IPS DF 4.7 (cell line): ENCODE results near the gene KLHL12.

ENCODE experiments used
- DNase-seq: peaks from one replicate; pipeline ENCODE4 v3.0.0-alpha.2; 2013; ENCODE audit warnings: low spot score; ENCODE audit errors: extremely low read depth

Gene KLHL12

DNA sequence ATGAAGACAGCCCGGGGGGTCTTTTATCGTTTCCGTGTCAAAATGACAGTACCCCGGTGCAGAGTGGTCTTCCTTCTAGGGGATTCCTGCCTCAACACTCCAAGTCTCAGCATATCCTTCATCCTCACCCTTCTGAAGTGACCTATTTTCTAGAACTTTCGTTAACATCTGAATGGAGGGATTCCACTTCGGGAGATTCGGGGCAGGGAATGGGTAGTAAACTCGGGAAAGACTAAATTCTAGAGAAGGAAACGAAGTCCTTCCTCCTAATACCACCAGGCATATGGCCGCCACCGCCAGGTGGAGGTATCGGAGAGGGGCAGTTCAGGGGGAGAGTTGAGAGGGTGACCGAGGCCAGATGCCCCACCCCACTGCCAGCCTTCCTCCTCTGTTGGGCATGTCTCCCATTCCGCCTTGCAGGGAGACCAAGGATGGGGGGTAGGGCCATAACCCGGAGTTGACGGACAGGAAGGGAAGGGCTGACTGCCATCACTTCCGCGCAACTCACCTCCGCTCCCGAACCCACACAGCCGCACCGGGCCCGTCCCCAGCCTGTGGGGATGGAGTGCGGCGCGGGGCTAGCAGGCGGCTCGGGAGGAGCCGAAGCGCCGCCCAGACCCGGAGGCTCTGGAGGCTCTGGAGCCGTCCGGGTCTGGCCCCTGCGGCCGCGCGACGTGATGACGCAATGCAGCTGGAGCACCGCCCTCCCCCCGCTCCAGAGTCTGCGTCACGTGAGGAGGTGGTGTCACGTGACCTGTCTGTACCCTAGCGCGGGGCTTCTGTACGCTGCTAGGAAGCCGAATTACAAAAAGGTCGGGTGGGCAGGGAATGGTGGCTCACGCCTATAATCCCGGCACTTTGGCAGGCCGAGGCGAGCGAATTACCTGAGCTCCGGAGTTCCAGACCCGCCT is at the start of gene KLHL12:
Gene KLHL12 (minus strand): TSS at position 654 of the 911 bp plus-strand sequence. CDS start 2,072 bp downstream, outside the sequence.
- peak; percentile 79 for DNase-seq

GRCh38 chr1:202976633-202977032 is 49.6 kb upstream of the KLHL12 start:
- no peak for DNase-seq

GRCh38 chr1:202974856-202975255 is 47.8 kb upstream of the KLHL12 start:
- DNase-seq, result no peak

- DNase-seq, result no peak
Measured at GRCh38 chr1:202972046-202972445, 45.0 kb upstream of the KLHL12 start.

- peak; percentile 49 for DNase-seq
Measured at GRCh38 chr1:202968895-202969295, 41.9 kb upstream of the KLHL12 start.

- DNase-seq, result no peak
Measured at GRCh38 chr1:202968351-202968750, 41.3 kb upstream of the KLHL12 start.

DNA sequence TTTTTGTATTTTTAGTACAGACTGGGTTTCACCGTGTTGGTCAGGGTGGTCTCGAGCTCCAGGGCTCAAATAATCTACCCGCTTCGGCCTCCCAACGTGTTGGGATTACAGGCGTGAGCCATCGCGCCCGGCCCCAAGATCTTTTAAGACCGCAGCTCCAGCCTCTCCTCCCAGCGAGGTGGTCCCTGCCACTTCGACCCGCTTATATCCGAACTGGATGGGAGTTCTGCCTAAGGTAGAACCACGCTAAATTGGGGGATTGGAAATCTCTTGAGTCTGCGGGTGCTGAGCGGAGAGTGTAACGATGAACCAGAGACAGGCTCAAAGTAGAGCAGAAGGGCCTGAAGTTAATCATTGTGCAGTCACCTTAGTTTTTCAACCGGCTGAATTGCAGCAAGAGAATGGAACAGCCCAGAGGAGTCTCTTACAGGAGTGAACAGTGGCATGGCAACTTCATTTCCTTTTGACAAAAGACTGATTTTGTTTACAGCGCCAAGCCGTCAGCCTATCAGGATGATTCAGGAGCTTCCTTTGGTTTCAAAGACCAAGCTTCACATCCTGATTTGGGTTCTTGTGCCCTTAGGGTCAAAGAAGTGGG is 40.7 kb upstream of the KLHL12 start:
- DNase-seq, result no peak

- DNase-seq, result no peak
Measured at GRCh38 chr1:202966006-202966898, 39.2 kb upstream of the KLHL12 start.

DNA sequence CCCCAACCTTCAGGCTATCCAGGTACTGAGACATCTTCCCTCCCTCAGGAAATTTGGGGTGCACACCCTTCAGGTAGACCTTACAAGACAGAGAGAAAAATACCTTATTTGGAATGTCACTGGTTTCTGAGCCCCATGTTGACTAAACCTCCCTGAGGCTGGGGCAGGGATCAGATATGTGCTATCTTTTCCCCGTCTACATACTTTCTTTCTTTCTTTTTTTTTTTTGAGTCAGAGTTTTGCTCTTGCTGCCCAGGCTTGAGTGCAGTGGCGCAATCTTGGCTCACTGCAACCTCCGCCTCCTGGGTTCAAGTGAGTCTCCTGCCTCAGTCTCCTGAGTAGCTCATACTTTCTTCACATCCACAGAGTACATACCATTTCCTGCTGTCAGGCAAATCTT is 38.4 kb upstream of the KLHL12 start:
- DNase-seq, result no peak

DNA sequence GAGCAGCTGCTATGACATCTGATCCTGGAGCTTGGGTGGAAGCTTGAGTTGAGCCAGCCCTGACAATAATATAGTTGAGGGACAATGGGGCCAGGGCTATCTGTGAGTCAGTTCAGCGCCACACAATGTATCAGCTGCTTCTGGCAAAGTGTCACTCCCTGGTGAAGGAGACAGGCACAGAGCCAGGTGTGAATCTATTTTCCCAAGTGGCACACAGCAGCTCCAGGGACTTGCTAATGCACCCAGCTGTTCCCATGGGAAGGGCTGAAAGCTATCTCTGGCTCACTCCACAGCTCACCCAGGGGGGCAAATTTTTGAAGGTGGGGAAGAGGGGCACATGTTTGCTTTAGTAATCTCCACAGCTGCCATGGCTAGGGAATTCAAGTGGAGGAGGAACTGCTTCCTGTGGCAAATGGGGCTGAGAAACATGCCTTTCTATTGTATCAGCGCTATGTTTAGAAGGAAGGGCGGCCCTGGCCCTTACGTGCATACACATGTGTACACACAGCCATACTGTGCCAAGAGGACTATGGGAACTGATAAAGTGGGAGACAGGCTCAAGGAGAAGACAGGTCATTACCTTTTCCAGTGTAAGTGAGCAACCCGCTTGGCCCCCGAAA is 37.9 kb upstream of the KLHL12 start:
- no peak for DNase-seq

DNA sequence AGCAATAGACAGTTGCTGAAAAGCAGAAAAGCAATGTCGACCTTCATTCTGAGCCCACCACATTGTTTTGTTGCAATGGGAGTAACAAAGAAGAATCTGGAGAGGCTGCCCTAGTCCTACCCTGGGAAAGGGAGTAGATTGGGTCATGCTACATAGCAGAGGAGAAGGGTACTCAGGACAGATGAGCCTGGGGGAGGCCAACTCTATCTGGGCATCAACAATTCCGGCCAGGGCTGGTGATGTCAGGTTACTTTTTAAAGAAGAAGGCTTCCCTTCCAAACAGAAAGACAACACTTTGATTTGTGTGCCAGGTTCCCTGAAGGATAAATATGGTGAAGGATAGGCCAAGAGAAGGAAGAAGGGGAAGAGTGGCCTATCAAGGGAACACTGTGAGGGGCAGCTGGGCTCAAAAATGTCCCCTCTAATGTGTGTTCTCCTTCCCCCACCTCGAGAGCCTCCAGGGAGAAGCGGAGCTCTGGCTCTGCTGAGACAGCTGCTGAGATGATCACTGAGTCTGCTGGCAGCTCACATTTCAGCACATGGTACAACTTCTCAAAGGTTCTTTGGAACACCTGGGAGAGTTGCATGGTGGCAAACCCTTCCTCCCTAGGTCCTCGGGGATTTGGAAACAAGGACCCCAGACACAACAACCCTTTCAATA is 34.3 kb upstream of the KLHL12 start:
- no peak for DNase-seq

DNA sequence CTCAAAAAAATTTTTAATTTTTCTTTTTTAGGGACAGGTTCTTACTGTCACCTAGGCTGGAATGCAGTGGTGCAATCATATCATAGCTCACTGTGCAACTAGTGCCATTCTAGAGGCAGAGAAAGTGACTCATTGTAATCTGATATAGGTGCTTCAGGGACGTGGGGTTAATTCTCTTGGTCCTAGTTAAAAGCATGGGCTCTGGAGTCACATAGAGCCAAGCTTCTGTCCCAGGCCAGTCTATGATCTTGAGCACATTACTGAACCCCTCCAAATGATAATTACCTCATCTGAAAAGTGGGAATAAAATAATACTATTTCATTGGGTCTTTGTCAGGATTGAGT is 32.2 kb upstream of the KLHL12 start:
- DNase-seq, result no peak

DNA sequence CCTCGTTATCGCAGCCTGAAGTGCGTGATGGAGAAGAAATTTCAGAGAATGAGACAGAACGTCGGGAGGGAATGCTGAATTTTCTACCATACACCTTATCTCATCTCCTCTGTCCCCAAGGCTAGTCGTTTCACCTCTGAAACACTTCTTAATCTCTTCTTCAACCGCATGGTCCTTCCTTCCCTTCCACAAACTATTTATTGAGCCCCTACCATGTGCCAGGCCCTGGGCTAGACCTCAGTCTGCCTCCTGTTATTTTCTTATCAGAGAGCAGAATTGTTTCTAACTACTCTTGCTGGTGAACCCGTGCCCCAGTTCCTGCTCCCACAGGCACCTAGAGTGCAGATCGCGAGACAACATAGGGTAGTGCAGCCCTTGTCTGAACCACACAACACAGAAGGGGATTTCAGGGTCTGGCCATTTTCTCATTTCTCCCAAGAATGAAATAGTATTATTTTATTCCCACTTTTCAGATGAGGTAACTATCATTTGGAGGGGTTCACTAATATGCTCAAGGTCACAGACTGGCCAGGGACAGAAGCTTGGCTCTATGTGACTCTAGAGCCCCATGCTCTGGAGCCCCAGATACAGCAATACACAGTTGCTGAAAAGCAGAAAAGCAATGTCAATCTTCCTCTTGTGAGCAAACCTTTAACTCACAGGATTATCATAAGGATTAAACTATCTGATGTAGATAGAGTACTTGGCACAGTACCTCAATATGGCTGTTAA is 31.7 kb upstream of the KLHL12 start:
- DNase-seq, result no peak

DNA sequence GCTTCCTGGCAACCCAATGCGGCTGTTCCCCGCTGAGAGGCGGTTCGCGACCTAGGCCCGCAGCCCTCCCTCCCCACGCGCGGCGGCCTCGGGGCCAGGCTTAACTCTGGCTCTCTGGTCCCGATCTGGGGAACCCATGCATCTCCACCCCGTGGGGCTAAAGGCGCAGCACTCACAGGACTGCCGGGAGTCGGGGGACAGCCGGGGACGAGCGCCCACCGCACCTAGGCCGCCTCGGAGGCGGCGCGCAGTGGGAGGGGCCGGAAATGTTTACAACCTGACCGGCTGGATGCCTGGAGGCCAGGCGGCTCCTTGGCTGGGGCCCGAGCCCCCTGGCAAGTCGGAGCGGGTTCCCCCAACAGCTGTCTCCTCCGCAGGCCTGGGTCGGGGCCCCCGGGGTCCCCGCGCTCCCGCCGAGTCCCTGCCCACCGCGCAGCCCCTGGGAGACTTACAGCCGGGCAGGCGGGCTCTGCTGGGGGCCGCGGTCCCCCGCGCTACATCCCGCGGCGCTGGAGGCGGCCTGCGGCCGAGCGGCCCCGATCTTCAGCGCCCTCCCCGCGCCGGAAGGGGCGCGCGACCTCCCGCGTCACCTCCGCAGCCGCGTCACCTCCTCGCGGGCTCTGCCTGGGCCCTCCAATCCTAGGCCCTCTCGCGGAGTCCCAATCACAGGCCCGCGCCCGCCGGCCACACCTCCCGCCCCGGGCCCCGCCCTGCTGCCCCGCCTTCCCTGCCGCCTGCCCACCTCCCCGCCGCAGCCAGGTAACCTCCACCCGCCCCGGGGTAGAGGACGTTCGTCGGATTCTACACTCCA is 30.9 kb upstream of the KLHL12 start, which contains the start of gene ADIPOR1:
Gene ADIPOR1 (minus strand): TSS at position 580 of the 811 bp plus-strand sequence. CDS start 7,242 bp downstream, outside the sequence.
- DNase-seq, result no peak

- no peak for DNase-seq
Measured at GRCh38 chr1:202956969-202957368, 29.9 kb upstream of the KLHL12 start.

DNA sequence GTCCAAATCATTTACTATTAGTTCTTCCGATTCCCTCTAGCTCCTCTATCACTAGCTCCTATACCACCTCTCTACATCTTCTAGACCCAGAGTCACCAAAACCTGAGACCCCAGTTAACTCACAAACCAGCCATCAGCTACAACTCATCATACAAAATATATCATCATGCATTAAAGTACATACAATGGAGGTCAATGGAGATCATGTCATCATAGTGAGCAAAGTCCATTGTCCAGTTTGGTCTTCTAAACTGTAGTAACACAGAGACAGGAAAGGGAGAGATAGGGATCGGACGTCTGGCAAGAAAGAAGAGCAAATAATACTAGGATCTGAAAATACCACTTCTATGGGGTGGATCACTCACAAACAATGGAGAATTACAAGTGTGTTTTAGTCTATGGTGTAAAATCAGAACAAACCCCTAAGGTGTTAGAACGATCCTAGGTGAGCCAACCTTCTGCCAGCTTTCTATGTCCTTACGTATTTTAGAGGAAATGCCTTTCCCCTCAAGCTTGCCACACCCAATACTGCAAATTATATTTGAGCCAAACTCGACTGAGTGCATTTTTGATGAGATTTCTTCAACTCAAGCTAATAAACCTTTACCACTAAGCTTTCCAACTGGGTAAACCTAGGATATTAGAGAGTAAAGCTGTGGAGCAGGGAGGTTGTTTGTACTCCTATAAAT is 27.2 kb upstream of the KLHL12 start:
- no peak for DNase-seq

GRCh38 chr1:202953392-202953791 is 26.4 kb upstream of the KLHL12 start:
- DNase-seq, result no peak

DNA sequence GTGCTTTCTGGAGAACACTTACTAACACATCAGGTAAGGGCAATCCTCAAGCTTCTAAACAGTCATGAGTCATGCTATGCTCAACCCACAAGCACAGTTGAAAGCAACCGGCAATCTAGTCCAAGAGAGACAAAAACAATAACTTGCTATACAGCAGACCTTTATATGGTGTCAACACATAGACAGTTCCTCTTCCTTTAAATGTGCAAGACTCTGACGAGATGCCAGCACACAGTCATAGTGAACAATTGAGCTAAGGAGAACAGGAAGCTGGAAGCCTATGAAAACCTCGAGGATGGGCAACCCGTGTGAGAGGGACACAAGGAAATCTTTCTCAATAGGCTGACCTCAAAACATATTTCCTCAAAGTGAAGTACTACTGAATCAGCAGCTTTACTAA is 25.8 kb upstream of the KLHL12 start:
- no peak for DNase-seq

- DNase-seq, result no peak
Measured at GRCh38 chr1:202952099-202952498, 25.1 kb upstream of the KLHL12 start.
